ENCODE measurements around the gene LRP1.

- TF ChIP-seq CTCF (optimal IDR thresholded peaks at IDR 0.05 in 1 of 3, IDR thresholded peaks at IDR 0.05 in 1 of 3, conservative IDR thresholded peaks at IDR 0.05 in 1 of 3; ENCODE audit: extremely low read depth in 1 of 3, insufficient read depth in 2 of 3, low read length in 3 of 3) (peak in 1 of 3 experiments; percentile 8), EZH2 (IDR thresholded peaks at IDR 0.05; ENCODE audit: low read length) (no peak)
These were observed 100.9 kb downstream of the LRP1 start for GRCh38 chr12:57229046-57229633.
